SK-N-SH (cell line): Measurements from ENCODE around the gene UGT1A7. TPM values are rescaled to one million over a fixed set of nuclear protein-coding genes. Genes with fewer than 3 reads are reported as not detected.

Source experiments
- CTCF ChIA-PET: fragments of 300-600, 350-600 bp; formaldehyde crosslinking; extraction: SDS; loops from one replicate; lab custom pipeline; 2021; lab: Yijun Ruan, JAX
- POLR2A ChIA-PET: fragments of 350-600 bp; sonication (Branson Sonifier 250); formaldehyde crosslinking; extraction: SDS; loops from one replicate; lab custom pipeline; 2020; ENCODE audit warnings: antibody characterized with exemption, inconsistent platforms; lab: Yijun Ruan, JAX
- DNase-seq: peaks from one replicate; pipeline ENCODE4 v3.0.0; 2012
- H2AFZ ChIP-seq: fragments of 200-600 bp; sonication (generic); 2 replicates; pipeline ENCODE4 v1.8.1; 2016; ENCODE audit warnings: antibody characterized with exemption, mild to moderate bottlenecking, low read depth
- H3F3A ChIP-seq: fragments of 200-600 bp; sonication (generic); replicated peaks from 2 replicates; pipeline ENCODE3; 2016; ENCODE audit warnings: antibody characterized with exemption, mild to moderate bottlenecking; ENCODE audit not compliant: insufficient read depth
- H3K27ac ChIP-seq, 2 experiments: fragments of 200-500 bp in 1 of 2; fragments of 200-600 bp in 1 of 2; sonication (Bioruptor generic) in 1 of 2; sonication (generic), shearing (Covaris generic) in 1 of 2; 2 replicates each; pipeline versions ENCODE4 v1.5.1 to v1.6.1; 2014 to 2016; ENCODE audit warnings: low read depth in 2 of 2, inconsistent platforms in 1 of 2, low read length in 1 of 2, mild to moderate bottlenecking in 1 of 2, mixed read lengths in 1 of 2
- H3K27me3 ChIP-seq: fragments of 200-600 bp; sonication (generic), shearing (Covaris generic); 2 replicates; pipeline ENCODE4 v1.6.1; 2016; ENCODE audit warnings: mixed run types; ENCODE audit not compliant: insufficient read depth
- H3K36me3 ChIP-seq, 2 experiments: fragments of 200-500 bp in 1 of 2; fragments of 200-600 bp in 1 of 2; sonication (Bioruptor generic) in 1 of 2; sonication (generic) in 1 of 2; replicated peaks in 1 of 2; 2 replicates each; pipeline versions ENCODE3 to v1.5.1; 2014 to 2016; ENCODE audit warnings: low read length in 1 of 2, mild to moderate bottlenecking in 1 of 2; ENCODE audit not compliant: insufficient read depth in 2 of 2, control insufficient read depth in 1 of 2
- H3K4me1 ChIP-seq, 2 experiments: fragments of 200-500 bp in 1 of 2; fragments of 200-600 bp in 1 of 2; sonication (Bioruptor generic) in 1 of 2; sonication (generic), shearing (Covaris generic) in 1 of 2; 2 replicates each; pipeline versions ENCODE4 v1.5.1 to v1.6.1; 2014 to 2016; ENCODE audit warnings: low read depth in 1 of 2, low read length in 1 of 2, mixed run types in 1 of 2; ENCODE audit not compliant: insufficient read depth in 2 of 2, control insufficient read depth in 1 of 2
- H3K4me2 ChIP-seq: fragments of 200-600 bp; sonication (generic), shearing (Covaris generic); 2 replicates; pipeline ENCODE4 v1.6.1; 2017; ENCODE audit warnings: mixed run types
- H3K4me3 ChIP-seq, 2 experiments: fragments of 200-500 bp in 1 of 2; fragments of 200-600 bp in 1 of 2; sonication (Bioruptor generic) in 1 of 2; sonication (generic), shearing (Covaris generic) in 1 of 2; 2 replicates each; pipeline versions ENCODE4 v1.5.1 to v1.8.1; 2014 to 2016; ENCODE audit warnings: low read depth in 2 of 2, inconsistent platforms in 1 of 2, low read length in 1 of 2, mild to moderate bottlenecking in 1 of 2, mixed read lengths in 1 of 2, moderate library complexity in 1 of 2
- H3K79me2 ChIP-seq: fragments of 200-600 bp; sonication (generic); 2 replicates; pipeline ENCODE4 v1.8.1; 2017; ENCODE audit warnings: mild to moderate bottlenecking; ENCODE audit not compliant: insufficient read depth
- H3K9ac ChIP-seq: fragments of 200-600 bp; sonication (generic); 2 replicates; pipeline ENCODE4 v1.6.1; 2017; ENCODE audit warnings: mixed run types
- H3K9me2 ChIP-seq: fragments of 200-600 bp; sonication (generic); 2 replicates; pipeline ENCODE4 v1.6.1; 2017; ENCODE audit warnings: mixed run types
- H3K9me3 ChIP-seq: fragments of 200-600 bp; sonication (generic); 2 replicates; pipeline ENCODE4 v1.6.1; 2017; ENCODE audit warnings: mixed run types, mild to moderate bottlenecking, moderate library complexity
- H4K20me1 ChIP-seq: fragments of 200-600 bp; sonication (generic); 2 replicates; pipeline ENCODE4 v1.6.1; 2017; ENCODE audit warnings: mild to moderate bottlenecking, mixed run types; ENCODE audit not compliant: insufficient read depth
- ELF1 ChIP-seq: IDR thresholded peaks from 2 replicates; pipeline ENCODE4 v1.4.0; 2012
- EZH2phosphoT487 ChIP-seq: fragments of 200-600 bp; sonication (generic); IDR thresholded peaks from 2 replicates; pipeline ENCODE4 v1.6.1; 2017; ENCODE audit warnings: low read depth, mixed run types, mild to moderate bottlenecking, antibody characterized with exemption, moderate library complexity, borderline replicate concordance
- FOXM1 ChIP-seq: IDR thresholded peaks from 2 replicates; pipeline ENCODE4 v1.4.0; 2012; ENCODE audit warnings: low read depth, mild to moderate bottlenecking
- IRF3 ChIP-seq: fragments of 150-350 bp; IDR thresholded peaks from 2 replicates; pipeline ENCODE4 v1.6.1; 2016; ENCODE audit warnings: mild to moderate bottlenecking, low read depth, low read length
- JUND ChIP-seq: IDR thresholded peaks from 2 replicates; pipeline ENCODE4 v1.4.0; 2012
- MAX ChIP-seq: IDR thresholded peaks from 2 replicates; pipeline ENCODE4 v1.4.0; 2012; ENCODE audit warnings: low read depth
- NFIC ChIP-seq: IDR thresholded peaks from 2 replicates; pipeline ENCODE4 v1.4.0; 2012; ENCODE audit warnings: borderline replicate concordance
- NRF1 ChIP-seq: IDR thresholded peaks from 2 replicates; pipeline ENCODE4 v1.6.1; 2012; ENCODE audit warnings: low read depth, mild to moderate bottlenecking, low read length
- POLR2AphosphoS5 ChIP-seq: IDR thresholded peaks from 2 replicates; pipeline ENCODE4 v1.6.1; 2012; ENCODE audit warnings: low read depth, low read length
- REST ChIP-seq: IDR thresholded peaks from 2 replicates; pipeline ENCODE4 v1.6.1; 2012; ENCODE audit warnings: mild to moderate bottlenecking, low read depth, low read length, moderate library complexity
- RXRA ChIP-seq: IDR thresholded peaks from 2 replicates; pipeline ENCODE4 v1.4.0; 2012; ENCODE audit warnings: low read depth, mild to moderate bottlenecking, borderline replicate concordance
- SMC3 ChIP-seq: IDR thresholded peaks from 2 replicates; pipeline ENCODE4 v1.6.1; 2012; ENCODE audit warnings: low read depth, low read length, improper control_type of control experiment
- TAF1 ChIP-seq: IDR thresholded peaks from 2 replicates; pipeline ENCODE4 v1.6.1; 2012; ENCODE audit warnings: low read depth, mild to moderate bottlenecking, low read length, moderate library complexity, borderline replicate concordance
- TEAD4 ChIP-seq: IDR thresholded peaks from 2 replicates; pipeline ENCODE4 v1.4.0; 2012; ENCODE audit warnings: mild to moderate bottlenecking, borderline replicate concordance; ENCODE audit not compliant: insufficient read depth
- USF1 ChIP-seq: IDR thresholded peaks from 2 replicates; pipeline ENCODE4 v1.4.0; 2012; ENCODE audit warnings: low read depth, borderline replicate concordance
- YY1 ChIP-seq: IDR thresholded peaks from 2 replicates; pipeline ENCODE4 v1.4.0; 2012; ENCODE audit warnings: low read depth, mild to moderate bottlenecking
- ZBTB33 ChIP-seq: IDR thresholded peaks from 2 replicates; pipeline ENCODE4 v1.4.0; 2012; ENCODE audit warnings: low read depth, borderline replicate concordance
- WGBS: methylation state at CpG from one replicate; pipeline ENCODE4 v1.1.6; 2017; ENCODE audit warnings: low lambda C conversion rate; 5-methylcytosine and 5-hydroxymethylcytosine counted together
- polyA plus RNA-seq, 3 experiments: library from polyadenylated mRNA; depleted of rRNA; stranded (reverse); fragments of >200 nt; gene quantifications; 2 replicates each; pipeline ENCODE4 v1.2.3, GENCODE V29; 2012

UGT1A7 gene
- polyA plus RNA-seq, 1 of the 3 experiments (the other 2 are of a cell fraction), result not detected

- Histone ChIP-seq H3K27me3 (no peaks in the 10 kb centered on the region), H3K9ac (no peak overlapping the region), H3K36me3 (no peaks in the 10 kb centered on the region), H3K9me2 (no peaks in the 10 kb centered on the region), H3K4me1 (no peaks in the 10 kb centered on the region), H3K4me2 (no peak overlapping the region), H2AFZ (no peak overlapping the region), H3K4me3 (no peak overlapping the region), H3K9me3 (no peaks in the 10 kb centered on the region), H3K27ac (no peak overlapping the region), H4K20me1 (no peaks in the 10 kb centered on the region), H3K79me2 (no peaks in the 10 kb centered on the region), H3F3A (no peaks in the 10 kb centered on the region)
- TF ChIP-seq FOXM1 (no peak), IRF3 (no peak), SMC3 (no peak), NRF1 (no peak), TEAD4 (no peak), ELF1 (no peak), USF1 (no peak), YY1 (no peak), MAX (no peak), REST (no peak), POLR2AphosphoS5 (no peak), RXRA (no peak), NFIC (no peak), ZBTB33 (no peak), EZH2phosphoT487 (no peak), JUND (no peak), TAF1 (no peak)
- CTCF ChIA-PET, result no interaction called here
- no peak for DNase-seq
- 13% methylated on average over 2 of the region's 2 CpGs for WGBS
- POLR2A ChIA-PET, result no interaction called here
Measured at GRCh38 chr2:233676046-233676445, 5.7 kb upstream of the UGT1A7 start.
